ENCODE measurements around the gene NR2F1. TPM values are rescaled to one million over a fixed set of nuclear protein-coding genes. Genes with fewer than 3 reads are reported as not detected.

The NR2F1 gene
- total RNA-seq, 1 donor from 2014 or later, result 2.1 TPM

DNA sequence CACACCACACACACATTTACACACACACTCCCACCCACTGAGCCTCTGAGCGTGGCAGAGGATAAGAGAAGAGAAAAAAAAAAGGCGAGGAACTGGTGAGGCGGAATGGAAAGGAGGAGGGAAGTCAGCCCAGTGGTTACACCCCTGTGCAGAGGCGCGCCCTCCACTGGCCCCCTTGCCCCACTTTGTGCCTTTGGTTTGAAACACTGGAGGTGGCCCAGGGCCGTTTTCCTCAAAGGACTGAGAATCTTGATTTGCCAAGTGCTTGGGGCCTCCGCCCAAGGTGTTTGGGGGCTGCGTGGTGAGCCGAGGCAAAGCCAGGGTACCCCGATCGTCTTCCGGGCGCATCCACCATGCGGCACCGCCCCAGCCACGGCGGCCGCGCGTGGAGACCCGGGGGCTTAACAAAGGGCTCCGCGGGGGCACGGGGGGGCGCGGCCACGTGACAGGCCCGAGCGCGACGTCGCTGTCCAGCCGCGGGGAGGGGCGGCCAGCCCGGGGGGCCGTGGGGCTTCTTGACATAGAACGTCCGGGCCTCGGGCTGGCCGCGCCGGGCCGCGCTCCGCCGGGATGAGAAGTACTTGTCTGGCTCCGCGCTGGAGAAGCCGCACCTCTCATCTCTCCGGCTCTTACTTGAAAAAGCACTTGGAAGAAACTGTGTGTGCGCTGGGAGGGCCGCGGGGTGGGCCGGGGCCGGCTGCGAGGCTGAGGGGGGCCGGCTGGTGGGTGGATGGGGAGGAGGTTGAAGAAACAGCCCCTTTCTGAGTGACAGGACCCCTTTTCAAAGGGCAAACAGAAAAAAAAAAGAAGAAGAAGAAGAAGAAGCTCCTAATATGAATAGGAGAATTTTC is 21.0 kb downstream of the NR2F1 start:
- peaks cover 4% of the 10 kb centered on the region for H3K36me3 Mint-ChIP-seq (ENCODE audit: low read depth, unreplicated experiment)
- H3K27ac Mint-ChIP-seq (ENCODE audit: unreplicated experiment), result no peak overlapping the region
- H3K4me1 Mint-ChIP-seq (ENCODE audit: unreplicated experiment), result peaks cover 15% of the 10 kb centered on the region
- H3K4me3 Mint-ChIP-seq (ENCODE audit: unreplicated experiment), result peak overlapping the region; percentile 27
- H3K27me3 Mint-ChIP-seq (ENCODE audit: unreplicated experiment), result peaks cover 22% of the 10 kb centered on the region
- no peaks in the 10 kb centered on the region for H3K9me3 Mint-ChIP-seq (ENCODE audit: unreplicated experiment)
- DNase-seq (ENCODE audit: low spot score), result no peak
- TF ChIP-seq, protein P1, sequence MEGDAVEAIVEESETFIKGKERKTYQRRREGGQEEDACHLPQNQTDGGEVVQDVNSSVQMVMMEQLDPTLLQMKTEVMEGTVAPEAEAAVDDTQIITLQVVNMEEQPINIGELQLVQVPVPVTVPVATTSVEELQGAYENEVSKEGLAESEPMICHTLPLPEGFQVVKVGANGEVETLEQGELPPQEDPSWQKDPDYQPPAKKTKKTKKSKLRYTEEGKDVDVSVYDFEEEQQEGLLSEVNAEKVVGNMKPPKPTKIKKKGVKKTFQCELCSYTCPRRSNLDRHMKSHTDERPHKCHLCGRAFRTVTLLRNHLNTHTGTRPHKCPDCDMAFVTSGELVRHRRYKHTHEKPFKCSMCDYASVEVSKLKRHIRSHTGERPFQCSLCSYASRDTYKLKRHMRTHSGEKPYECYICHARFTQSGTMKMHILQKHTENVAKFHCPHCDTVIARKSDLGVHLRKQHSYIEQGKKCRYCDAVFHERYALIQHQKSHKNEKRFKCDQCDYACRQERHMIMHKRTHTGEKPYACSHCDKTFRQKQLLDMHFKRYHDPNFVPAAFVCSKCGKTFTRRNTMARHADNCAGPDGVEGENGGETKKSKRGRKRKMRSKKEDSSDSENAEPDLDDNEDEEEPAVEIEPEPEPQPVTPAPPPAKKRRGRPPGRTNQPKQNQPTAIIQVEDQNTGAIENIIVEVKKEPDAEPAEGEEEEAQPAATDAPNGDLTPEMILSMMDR (IDR thresholded peaks at IDR 0.05; ENCODE audit: unreplicated experiment), result no peak

DNA sequence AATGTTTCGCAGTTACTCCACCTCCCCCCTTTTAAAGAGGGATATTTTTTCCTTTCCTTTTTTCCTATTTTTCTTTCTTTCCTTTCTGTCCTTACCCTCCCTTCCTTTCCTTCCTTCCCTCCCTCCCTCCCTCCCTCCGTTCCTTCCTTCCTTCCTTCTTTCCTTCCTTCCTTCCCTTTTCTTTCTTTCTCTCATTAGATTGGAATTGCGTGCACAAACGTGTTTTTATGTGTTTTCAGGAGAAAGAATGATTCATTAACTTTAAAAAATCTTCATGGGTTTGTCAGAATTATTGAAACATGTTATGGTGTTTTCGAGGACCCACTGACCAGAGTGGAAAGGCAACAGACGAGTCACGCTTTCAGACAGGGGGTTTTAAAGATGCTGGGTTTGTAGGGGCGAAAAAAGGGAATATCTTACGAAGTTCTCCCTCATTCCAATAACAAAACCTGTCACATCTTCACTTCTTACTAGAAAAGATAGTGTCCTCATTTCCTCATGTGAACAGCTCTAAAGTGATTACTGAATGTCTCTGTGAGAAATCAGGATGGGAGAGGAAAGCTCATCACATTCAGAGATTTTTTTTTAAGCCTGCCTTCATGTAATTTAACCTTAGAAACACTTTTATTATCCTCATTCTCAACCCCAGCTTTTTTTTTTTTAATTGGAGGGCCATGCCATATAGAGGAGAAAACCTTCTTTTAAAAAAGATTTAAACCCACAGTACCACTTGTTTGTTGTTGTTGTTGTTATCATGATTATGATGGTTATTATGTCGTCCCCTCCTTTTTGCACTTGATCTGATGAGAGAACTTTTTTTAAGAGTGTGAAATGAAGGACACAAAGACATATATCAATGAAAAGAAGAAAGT is 21.9 kb downstream of the NR2F1 start:
- no peak for DNase-seq (ENCODE audit: low spot score)
- TF ChIP-seq, protein P1 (IDR thresholded peaks at IDR 0.05; ENCODE audit: unreplicated experiment), result no peak
- peaks cover 4% of the 10 kb centered on the region for H3K36me3 Mint-ChIP-seq (ENCODE audit: low read depth, unreplicated experiment)
- peaks cover 22% of the 10 kb centered on the region for H3K27me3 Mint-ChIP-seq (ENCODE audit: unreplicated experiment)
- H3K9me3 Mint-ChIP-seq (ENCODE audit: unreplicated experiment), result no peaks in the 10 kb centered on the region
- H3K27ac Mint-ChIP-seq (ENCODE audit: unreplicated experiment), result no peak overlapping the region
- no peak overlapping the region for H3K4me3 Mint-ChIP-seq (ENCODE audit: unreplicated experiment)
- peaks cover 15% of the 10 kb centered on the region for H3K4me1 Mint-ChIP-seq (ENCODE audit: unreplicated experiment)

DNA sequence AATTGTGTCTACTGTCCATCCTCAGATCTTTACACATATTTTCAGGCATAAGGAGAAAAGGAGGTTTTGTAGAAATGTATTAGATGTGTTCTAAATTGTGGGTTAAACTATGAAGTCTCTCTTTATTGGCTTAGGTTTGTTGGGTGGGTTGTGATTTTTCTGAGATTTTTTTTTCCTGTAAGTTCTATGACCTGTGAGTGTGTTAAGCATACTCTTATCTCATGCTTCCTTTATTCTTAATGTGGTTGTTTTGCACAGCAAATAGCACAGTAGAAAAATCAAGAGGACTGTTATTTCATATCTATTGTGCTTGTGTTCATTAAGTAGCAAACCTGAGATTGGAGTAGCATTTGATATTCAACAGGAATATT is 23.3 kb downstream of the NR2F1 start:
- Mint-ChIP-seq H3K4me3 (ENCODE audit: unreplicated experiment) (no peak overlapping the region), H3K27ac (ENCODE audit: unreplicated experiment) (no peak overlapping the region), H3K36me3 (ENCODE audit: low read depth, unreplicated experiment) (peaks cover 4% of the 10 kb centered on the region), H3K27me3 (ENCODE audit: unreplicated experiment) (peaks cover 28% of the 10 kb centered on the region), H3K9me3 (ENCODE audit: unreplicated experiment) (no peaks in the 10 kb centered on the region), H3K4me1 (ENCODE audit: unreplicated experiment) (peaks cover 15% of the 10 kb centered on the region)
- TF ChIP-seq, protein P1 (IDR thresholded peaks at IDR 0.05; ENCODE audit: unreplicated experiment), result no peak
- DNase-seq (ENCODE audit: low spot score), result no peak

DNA sequence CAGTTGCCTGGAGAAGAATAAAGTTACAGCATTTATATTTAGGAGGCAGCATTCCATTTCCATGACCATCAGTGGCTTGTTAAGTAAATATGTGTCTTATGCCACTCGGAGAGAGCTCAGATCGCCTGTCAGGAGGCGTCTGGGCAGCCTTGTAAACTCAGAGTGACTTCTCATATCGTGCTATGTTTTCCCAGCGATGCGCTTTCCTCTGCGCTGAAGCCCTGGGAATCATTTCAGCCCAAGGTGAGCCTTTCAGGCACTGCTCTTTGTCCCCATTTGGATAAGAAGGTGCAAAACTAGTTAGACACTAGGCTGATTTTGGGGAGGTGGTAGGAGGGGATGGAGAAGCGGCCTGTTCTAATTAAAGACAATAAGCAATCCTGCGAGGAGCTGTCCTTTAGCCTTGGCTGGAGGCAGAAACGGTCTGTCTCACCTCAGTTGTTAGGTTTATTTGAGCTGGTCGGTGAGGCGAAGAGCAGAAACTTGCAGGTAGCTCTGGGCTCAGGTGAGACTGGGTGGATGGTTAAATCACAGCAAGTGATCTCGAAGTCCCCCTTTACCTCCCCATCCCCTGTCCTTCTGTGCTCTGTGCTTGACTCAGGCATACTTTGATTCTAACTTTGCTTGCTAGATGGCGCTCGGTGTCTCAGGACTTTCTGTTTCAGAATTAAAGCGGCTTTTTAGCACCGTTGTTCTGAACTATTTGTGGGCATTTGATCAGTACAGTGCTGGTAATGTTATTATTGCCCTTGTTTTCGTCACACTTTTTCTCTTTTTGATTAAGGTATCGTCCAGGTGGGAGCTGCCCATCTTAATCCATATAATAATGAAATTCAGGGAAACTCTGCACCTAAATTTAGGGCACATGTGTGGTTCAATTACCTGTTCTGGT is 24.6 kb downstream of the NR2F1 start:
- TF ChIP-seq, protein P1 (IDR thresholded peaks at IDR 0.05; ENCODE audit: unreplicated experiment), result no peak
- Mint-ChIP-seq H3K27ac (ENCODE audit: unreplicated experiment) (no peak overlapping the region), H3K4me3 (ENCODE audit: unreplicated experiment) (peak overlapping the region; percentile 9), H3K36me3 (ENCODE audit: low read depth, unreplicated experiment) (peaks cover 4% of the 10 kb centered on the region), H3K9me3 (ENCODE audit: unreplicated experiment) (no peaks in the 10 kb centered on the region), H3K27me3 (ENCODE audit: unreplicated experiment) (peaks cover 36% of the 10 kb centered on the region), H3K4me1 (ENCODE audit: unreplicated experiment) (peaks cover 12% of the 10 kb centered on the region)
- DNase-seq (ENCODE audit: low spot score), result no peak
